K562 (cell line): ENCODE measurements around the gene TMEM164.

ENCODE experiments used
- ATF1 ChIP-seq, 2 experiments: fragments of 450-650 bp in 1 of 2; IDR thresholded peaks; 2 replicates each; pipeline ENCODE4 v1.6.1; 2016; ENCODE audit warnings: missing compliant biosample characterization in 1 of 2, missing genetic modification characterization in 1 of 2
- ZNF384 ChIP-seq: IDR thresholded peaks from 2 replicates; pipeline ENCODE4 v1.6.1; 2012; ENCODE audit warnings: low read depth, low read length, improper control_type of control experiment

- TF ChIP-seq ZNF384, result no peak
- TF ChIP-seq ATF1 (CRISPR knock-in tag; IDR thresholded peaks at IDR 0.05), result no peak
- no peak for TF ChIP-seq ATF1 (tag; IDR thresholded peaks at IDR 0.05)
Observed at GRCh38 chrX:109974906-109975655, 27.8 kb upstream of the TMEM164 start.
